Stimulated activated CD8-positive, alpha-beta memory T cell treated with anti-CD3 and anti-CD28 coated beads, Interleukin-4, amount 100 ng/mL, for 48 hours (primary cell): Measurements from ENCODE around the gene TRIM66.

Experiments
- DNase-seq: peaks from one replicate; pipeline ENCODE4 v3.0.0-alpha.2; 2020

Gene TRIM66, protein sequence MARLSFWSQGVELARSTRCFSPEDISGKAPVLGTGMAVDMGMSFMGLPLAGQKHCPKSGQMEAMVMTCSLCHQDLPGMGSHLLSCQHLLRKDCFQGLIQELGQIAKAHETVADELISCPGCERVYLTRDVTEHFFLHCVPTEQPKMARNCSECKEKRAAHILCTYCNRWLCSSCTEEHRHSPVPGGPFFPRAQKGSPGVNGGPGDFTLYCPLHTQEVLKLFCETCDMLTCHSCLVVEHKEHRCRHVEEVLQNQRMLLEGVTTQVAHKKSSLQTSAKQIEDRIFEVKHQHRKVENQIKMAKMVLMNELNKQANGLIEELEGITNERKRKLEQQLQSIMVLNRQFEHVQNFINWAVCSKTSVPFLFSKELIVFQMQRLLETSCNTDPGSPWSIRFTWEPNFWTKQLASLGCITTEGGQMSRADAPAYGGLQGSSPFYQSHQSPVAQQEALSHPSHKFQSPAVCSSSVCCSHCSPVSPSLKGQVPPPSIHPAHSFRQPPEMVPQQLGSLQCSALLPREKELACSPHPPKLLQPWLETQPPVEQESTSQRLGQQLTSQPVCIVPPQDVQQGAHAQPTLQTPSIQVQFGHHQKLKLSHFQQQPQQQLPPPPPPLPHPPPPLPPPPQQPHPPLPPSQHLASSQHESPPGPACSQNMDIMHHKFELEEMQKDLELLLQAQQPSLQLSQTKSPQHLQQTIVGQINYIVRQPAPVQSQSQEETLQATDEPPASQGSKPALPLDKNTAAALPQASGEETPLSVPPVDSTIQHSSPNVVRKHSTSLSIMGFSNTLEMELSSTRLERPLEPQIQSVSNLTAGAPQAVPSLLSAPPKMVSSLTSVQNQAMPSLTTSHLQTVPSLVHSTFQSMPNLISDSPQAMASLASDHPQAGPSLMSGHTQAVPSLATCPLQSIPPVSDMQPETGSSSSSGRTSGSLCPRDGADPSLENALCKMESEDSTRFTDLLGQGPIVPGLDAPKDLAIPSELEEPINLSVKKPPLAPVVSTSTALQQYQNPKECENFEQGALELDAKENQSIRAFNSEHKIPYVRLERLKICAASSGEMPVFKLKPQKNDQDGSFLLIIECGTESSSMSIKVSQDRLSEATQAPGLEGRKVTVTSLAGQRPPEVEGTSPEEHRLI (N-terminal part only)

DNA sequence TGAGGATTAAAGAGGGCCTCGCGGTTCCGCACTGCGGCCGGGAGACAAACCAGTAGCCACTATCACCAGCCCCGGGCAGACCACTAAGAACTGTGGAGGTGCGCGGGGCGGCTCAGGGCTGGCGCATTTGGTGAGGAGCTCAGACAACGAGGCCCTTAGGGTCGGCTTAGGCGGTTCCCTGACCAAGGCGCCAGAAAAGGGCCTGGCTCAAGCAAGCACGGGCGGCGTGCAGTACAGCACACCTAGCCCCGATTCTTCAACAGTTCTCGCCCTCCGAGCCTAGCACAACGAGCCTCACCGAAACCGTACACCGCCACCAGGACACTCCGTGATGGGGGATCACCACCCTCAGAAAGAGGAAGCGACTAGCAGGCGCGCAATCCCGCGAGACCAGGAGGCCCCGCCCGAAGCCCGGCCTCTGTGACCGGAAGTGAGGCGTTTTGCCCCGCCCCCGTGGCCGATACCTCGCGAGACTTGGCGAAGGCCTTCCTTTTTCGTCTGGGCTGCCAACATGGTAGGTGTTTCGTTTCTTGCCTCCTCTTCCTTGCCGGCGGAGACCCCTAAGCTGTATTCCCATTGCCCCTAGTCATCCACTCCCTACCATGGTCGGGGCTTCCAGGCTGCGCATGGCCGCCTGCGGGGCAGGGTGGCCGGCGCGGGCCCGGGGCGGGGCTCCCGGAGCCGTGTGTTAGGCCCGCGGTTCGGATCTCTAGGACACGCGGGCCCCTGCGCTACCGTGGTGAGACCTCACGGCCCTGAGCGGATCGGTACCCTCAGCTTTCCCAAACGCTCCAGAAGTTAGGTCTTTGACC is at the start of gene TRIM66, which contains the start of gene RPL27A:
TSS of gene TRIM66 (minus strand) at position 363 of the 812 bp plus-strand sequence. CDS start 10,391 bp downstream, outside the sequence.
TSS of gene RPL27A (plus strand) at position 490 of the 812 bp plus-strand sequence. CDS start at position 512, 22 bp downstream.
- peak; percentile 100 for DNase-seq

DNA sequence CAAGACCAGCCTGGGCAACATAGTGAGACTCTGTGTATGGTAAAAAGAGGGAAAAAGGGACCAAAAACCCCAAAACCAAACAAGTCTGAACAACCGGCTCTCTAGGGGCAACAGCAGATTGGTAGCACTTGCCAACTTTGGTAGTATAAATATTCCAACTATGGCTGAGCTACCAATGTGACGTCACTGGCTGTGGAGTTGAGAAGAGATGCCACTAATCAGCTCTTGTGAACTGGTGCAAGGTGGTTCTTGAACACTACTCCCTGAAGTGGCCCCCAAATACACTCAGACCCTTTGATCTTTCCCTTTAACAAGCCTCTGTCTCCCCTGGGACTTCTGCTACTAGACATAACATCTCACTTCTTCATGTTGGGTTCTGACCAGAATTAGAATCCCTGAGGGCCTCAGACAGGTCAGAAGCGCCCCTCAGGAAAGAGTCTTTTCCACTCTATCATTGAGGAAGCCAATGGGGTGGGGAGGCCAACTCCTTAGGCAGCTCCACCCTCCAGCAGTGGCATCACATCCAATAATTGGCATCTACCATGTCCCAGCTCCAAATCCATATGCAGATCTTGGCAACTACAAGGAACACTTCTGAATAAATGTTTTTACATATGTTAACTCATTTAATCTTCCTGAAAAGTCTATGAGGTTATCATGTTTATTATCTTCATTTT is 49.3 kb upstream of the TRIM66 start:
- no peak for DNase-seq

DNA sequence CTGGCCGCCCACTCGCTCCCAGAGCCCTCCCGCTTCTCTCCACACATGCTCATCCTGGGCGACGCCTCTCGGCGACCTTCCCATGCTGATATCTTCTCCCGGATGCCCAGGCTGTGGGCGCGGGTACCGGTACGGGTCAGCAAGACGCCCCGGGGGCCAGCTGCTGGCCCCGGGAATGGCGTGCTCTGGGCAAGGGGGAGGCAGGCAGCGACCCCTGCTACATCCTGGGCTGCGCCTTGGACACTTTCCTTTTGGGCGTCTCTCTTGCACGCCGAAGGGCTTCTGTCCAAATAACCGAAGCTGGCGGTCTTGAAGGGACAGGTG is 48.2 kb upstream of the TRIM66 start:
- DNase-seq: no peak

DNA sequence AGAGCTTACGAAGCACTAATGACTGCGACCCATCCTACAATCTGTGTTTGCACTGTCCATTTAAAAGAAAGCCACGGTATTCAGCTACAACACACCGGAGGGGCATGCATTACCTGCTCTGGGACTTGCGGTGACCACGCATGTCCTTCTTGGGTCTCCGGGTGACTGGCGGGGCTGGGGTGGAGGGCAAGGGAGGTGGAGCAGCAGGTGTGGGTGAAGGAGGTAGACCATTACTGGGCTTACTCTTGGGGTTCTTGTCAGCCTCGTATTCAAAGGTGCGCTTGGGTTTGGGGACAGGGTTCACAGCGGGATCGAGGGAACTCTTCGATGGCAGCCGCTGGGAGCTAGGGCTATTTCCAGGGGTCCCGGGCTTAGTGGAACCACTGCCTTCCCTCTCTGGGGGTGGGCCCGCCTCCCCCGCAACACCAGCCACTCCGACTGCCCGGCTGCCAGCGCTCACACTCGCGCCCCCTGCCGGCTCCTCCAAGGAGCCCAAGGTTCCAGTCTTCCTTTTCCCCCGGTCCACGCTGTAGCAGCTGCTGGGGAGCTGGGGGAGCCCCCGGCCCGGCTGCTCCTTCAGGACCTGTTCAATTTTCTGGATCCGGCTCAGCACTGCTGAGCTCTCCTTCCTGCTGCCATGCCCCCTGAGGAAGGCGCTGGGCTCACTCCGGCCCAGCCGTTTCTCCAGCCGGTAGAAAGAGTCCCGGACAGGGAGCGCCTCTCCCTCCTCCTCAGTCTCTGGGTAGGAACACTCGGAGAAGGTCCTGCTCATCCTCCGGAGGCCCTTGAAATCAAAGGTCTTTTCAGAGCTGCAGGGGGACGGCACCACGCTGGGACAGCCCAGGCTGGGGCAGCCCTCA is 47.6 kb upstream of the TRIM66 start:
- no peak for DNase-seq

DNA sequence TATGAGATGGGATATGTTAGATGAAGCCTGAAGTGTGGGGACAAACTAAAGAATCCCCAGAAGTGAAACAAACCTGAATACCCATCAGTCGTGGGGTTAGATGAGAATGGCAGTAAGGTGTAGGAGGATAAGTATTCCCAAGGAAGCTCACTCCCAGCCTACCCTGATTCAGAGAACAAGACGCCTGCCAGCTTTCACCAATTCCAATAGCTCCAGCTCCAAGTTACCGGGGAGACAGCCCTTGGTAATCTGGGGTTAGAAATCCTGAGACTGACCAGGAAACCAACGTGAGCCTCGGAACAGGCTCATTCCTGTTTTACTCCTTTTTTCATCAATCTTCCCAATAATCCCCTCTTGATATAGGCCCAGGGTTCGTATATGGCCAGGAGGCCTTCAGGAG is 46.6 kb upstream of the TRIM66 start:
- no peak for DNase-seq

DNA sequence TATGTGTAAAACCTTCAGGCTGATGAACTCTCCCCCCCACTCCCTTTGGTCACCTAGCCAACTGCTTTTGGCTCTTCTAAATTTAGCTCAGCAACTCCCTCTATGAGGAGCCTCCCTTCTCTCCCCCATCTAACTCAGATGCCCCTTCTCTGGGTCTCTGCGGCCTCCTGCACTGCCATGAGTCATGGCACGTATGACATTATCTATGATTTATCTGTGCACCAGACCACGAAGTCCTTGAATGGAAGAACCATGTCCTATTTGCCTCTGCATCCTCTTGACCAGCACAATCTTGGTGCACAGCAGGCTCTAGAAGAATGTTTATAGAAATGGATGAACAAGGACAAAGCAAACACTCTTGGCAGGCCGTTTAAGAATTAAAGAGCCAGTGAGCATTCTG is 46.1 kb upstream of the TRIM66 start:
- DNase-seq: no peak

DNA sequence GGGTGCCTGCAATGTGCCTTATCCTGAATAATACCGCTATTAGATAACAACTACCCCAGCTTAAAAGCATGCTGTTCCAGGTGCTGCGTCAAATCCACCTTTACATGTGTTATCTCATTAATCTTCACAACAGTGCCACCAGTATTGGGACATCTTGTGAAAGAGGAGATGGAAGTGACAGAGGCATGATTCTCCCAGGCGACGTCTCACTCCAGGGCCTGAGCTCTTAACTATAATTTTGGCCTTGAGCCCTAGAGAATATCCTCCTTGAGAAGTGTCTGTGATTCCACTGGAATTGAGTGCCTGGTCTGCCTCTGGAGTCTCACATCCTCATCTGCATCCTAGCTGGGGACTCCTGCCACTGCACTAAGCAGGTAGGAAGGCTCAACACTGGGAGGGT is 43.9 kb upstream of the TRIM66 start:
- DNase-seq: no peak

DNA sequence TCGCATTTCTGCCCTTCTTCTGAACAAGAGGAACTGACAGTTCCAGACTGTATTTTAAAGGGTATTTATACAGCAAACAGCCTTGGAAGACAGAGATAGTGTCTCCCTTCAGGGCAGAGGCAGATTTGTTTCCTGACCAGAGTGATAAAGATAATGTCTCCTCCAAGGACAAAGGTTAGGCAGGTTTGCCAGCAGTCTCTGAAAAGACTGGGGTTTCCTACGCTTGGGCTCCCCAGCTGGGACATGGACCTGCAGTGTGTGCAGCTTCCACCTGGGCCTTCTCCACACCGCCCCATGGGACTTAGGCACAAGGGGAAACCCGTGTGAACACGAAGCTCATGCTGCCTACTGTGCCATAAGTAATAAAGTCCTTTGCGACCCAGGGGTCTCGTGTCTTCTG is 42.2 kb upstream of the TRIM66 start:
- no peak for DNase-seq

DNA sequence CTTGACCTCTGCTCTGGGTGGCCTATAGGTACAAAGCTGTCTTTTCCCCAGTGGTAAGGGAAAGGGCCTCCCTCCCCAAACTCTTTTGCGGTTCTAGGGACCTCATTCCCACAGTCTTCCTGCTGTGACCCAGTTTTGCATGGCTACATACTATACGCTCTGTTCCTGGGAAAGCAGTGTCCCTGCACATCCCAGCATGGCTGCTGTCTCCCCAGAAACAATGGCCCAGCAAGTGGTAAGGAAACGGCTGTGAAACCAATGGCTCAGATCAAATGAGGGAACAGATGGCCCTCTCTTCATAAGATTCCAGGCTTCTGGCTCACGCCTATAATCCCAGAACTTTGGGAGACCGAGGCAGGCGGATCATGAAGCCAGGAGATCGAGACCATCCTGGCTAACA is 41.2 kb upstream of the TRIM66 start:
- DNase-seq: no peak

DNA sequence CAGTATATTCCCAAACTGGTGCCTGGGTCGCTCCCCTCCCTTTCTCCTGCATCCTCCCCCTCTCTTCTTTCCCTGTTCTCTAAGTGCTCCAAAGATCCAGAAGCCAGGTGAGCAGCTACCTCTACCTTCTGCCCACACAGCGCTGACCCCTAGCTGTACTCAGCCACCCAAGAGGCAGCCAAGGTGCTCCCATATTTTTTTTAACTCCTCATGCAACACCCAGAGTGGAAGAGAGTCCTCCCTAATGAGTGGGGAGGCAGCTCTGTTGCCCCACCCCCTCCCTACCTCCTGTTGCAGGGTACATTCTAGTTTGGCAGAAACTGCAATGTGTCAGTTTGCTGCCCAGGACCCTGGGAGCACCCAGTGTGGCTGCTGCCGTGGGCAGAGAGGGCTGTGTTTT is 40.3 kb upstream of the TRIM66 start:
- DNase-seq: no peak

DNA sequence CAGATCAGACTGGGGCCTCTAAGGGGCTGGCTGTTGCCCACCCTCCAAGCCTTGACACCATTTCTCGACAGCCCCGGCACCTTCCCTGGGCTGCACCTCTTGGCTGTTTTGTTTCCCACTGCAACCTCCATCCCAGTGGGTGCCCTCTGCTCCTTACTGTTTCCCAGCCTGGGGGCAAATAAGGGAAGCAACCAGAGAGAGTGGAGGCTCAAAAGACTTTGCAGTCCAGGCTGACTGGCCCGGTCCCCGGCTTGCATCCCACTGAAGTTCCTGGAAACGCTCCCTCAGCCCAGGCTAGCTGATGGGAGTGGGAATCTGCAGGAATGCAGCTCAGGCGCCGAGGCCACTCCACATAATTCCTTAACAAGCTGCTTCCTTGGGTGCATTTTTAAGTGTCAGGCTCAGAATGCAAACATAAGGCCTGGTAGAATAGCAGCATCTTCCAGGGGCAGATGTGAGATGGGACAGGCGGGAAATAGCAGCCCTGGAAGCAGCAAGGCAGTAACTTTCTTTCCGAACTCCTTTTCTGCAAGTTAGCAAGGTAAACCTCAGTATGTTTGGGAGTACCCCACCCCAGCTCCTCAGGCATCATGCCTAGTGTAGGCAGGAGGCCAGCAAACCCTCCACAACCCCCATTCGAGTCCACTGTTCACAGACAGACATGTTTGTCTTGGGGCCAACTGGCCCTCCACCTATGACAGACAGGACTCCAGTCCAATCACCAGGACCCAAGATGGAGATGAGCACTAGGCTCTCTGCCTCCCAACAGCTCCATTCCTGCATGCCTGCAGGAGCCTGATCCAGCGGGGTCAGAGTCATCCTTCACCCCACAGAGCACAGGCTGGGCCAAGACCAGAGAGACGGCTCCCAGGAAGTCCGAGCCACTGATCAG is 39.4 kb upstream of the TRIM66 start:
- no peak for DNase-seq

DNA sequence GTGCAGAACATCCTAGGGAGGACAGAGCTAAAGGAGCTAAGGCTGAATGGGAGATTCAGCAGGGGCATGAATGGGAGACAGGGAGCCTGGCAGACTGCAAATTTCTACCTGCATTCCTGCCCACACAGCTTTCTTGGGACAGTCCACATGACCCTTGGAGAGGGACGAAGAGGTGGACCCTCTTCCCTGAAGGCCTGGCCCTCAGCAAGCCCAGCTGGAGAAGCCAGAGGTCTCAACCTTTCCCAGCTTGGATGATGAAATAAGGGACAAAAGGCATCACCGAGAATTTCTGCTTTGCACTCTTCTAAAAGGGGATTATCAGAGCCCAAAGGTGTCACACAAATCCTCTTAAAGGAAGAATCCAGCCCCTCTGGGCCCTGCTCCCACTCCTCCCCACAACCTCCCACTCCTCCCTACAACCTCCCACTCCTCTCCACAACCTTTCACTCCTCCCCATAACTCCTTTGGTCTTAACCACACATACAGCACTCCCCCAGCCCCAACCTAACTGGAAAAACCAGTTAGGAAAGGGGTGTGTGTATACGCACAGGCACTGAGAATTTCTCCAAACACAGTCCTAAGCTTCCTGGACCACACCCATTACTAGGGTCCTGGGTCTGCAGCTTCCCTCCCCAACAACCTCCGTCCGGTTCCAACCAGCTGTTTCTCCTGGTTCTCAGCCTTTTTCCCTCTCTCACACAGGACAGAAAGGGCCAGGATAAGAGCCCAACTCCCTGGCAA is 38.6 kb upstream of the TRIM66 start:
- DNase-seq: no peak

DNA sequence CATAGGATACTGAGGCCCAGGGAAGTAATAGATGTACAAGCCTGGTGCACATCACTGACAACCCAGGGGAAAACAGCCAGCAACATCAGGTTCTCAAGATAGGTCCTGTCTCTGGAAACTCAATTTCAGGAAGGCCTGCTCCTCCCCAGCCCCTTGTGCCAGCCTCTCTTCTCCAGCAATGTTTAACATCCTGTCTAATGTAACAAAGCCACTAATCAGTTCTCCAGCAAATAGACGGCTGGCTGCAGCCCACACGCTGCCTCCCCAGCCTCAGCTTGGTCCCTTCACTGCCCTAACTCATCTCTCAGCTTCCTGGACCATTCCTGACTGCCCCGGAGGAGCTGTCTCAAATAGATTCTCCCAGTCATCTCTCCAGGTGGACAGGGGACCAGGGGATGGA is 37.9 kb upstream of the TRIM66 start:
- DNase-seq: no peak

DNA sequence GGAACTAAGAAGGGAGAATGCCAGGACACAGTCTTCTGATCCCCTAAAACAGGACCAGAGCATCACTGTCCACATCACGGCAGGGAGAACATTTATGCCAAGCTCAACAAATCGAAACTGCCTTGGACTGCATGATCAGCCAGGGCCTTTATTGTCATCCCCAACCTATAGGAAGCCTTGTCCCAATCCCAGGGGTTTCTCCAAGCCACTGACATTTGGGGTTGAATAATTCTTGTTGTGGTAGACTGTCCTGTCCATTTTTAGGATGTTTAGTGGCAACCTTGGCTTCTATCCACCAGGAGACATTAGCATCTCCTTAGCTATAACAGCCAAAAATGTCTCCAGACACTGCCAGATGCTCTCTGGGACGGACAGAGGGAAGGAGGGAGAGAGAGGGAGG is 37.3 kb upstream of the TRIM66 start:
- no peak for DNase-seq

DNA sequence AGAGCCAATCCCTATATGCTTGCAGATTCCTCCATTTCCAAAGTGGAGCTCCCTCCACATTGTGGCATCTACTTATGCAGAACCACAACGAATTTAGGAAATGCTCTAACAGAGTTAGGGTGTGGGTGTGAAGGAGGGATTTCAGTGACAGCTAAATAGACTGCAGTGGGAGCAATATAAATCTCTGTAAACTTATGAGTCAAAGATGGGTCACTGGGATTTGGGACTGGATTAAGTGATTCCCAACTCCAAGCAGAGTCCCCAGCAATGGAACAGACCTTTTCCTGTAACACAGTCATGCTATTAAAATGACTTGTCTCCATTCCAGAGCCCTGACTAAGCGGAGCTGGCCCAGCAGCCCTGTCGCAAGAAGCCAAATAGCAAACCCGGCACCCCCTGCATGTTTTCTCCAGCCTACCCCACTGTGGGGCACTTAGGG is 36.8 kb upstream of the TRIM66 start:
- DNase-seq: no peak

DNA sequence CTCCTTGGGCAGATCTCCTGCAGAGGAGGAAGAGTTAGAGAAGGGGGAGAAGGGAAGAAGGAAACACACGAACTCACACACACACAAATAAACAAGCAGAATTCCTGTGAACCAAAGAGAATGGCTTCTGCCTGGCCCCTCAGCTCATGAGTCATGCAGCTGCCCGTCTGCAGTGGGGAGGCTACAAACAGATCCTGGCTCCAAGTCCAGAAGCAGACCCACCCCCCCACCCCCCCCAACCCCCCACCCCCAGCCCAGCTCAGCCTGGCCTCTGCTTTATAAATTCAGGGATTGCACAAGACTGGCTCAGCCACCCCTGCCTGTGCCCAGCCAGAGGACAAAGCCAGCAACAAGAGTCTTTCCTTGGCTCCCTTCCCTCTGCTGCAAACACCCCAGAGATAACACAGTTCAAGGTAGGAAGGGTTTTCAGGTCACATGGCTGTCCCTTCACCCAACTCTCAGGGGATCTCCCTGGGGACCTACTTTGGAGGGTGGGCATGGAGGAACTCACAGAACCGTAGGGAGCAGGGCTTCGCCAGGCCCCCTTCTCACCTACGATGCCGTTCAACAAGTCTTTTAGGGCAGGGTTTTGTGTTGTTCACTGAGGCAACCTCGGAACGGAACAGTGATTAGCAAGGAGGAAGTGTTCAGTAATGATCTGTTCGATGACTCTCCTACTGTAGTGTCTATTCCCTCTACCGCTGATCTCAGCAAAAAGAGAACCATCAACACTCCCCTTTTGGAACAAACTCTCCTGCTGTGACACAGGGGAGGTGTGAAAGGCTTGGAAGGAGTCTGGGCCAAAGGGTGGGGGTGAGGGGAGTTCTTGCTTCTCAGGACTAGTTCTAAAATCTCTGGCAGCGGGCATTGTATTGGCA is 35.6 kb upstream of the TRIM66 start:
- DNase-seq: no peak

DNA sequence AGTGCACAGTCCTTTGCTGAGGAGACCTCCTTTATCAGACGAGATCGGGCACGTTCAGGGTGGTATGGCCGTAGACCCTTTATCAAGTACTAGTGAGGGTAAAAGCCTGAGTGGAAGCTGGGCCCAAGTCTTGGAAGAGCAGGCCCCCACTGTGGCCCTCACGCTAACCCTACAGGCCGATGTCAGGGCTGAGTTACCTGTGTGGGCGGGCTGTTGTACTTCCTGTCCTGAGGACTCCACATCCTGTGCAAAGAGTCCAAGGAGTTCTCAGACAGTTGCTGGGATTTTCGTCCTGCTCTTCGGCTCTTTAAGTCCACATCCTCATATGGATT is 35.0 kb upstream of the TRIM66 start:
- DNase-seq: no peak

DNA sequence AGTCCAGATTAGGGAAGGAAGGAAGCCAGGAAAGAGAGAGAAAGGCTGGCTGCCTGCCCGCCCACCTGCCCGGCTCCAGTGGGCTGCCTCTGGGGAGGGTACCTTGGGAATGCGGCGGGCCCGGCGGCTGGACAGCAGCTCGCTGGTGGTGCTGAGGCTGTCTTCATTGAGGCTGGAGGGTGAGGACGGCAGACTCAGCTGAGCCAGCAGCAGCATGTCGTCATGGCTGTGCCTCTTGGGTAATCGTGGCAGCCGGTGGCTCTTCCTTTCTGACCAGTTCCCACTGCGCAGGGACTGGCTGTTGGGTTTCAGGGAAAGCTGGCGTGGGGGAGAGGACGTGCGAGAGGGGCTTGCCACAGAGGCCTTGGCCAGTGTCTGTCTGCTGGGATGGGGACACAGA is 33.0 kb upstream of the TRIM66 start:
- no peak for DNase-seq
